ENCODE results near the gene APOA1. TPM values are rescaled to one million over a fixed set of nuclear protein-coding genes. Genes with fewer than 3 reads are reported as not detected.

APOA1 gene
- total RNA-seq, 2 donors from 2014 or later = 1.2 TPM; not detected in 1

- peak overlapping the region; percentile 86 for H3K4me3 Mint-ChIP-seq
- peaks cover 58% of the 10 kb centered on the region for H3K4me1 Mint-ChIP-seq
- ATAC-seq (no peak), DNase-seq (no peak)
- no peaks in the 10 kb centered on the region for H3K27me3 Mint-ChIP-seq
- H3K27ac Mint-ChIP-seq = peak overlapping the region; percentile 95
- H3K36me3 Mint-ChIP-seq (ENCODE audit: low read depth) = no peaks in the 10 kb centered on the region
- no peaks in the 10 kb centered on the region for H3K9me3 ChIP-seq (ENCODE audit: control insufficient read depth, low read length, poor library complexity, severe bottlenecking)
Measured at GRCh38 chr11:116852261-116853031, 15.0 kb upstream of the APOA1 start.

- Mint-ChIP-seq H3K27ac (peak overlapping the region; percentile 95), H3K27me3 (no peaks in the 10 kb centered on the region)
Measured at GRCh38 chr11:116851626-116852025, 14.2 kb upstream of the APOA1 start.

GRCh38 chr11:116849486-116849885 is 12.1 kb upstream of the APOA1 start:
- Mint-ChIP-seq H3K36me3 (ENCODE audit: low read depth) (peaks cover 9% of the 10 kb centered on the region), H3K4me1 (peaks cover 45% of the 10 kb centered on the region), H3K27ac (peak overlapping the region; percentile 95), H3K27me3 (no peaks in the 10 kb centered on the region), H3K4me3 (peak overlapping the region; percentile 19)
- DNase-seq (no peak), ATAC-seq (no peak)
- no peaks in the 10 kb centered on the region for H3K9me3 ChIP-seq (ENCODE audit: control insufficient read depth, low read length, poor library complexity, severe bottlenecking)

More at GRCh38 chr11:116851626-116852025, 14.2 kb upstream of the APOA1 start:
- no peak for ATAC-seq
- H3K4me3 Mint-ChIP-seq = peak overlapping the region; percentile 86
- H3K9me3 ChIP-seq (ENCODE audit: control insufficient read depth, low read length, poor library complexity, severe bottlenecking) = no peaks in the 10 kb centered on the region
- peaks cover 59% of the 10 kb centered on the region for H3K4me1 Mint-ChIP-seq
- peak in 1 of 3 donors; percentile 29 for DNase-seq
- H3K36me3 Mint-ChIP-seq (ENCODE audit: low read depth) = no peaks in the 10 kb centered on the region

GRCh38 chr11:116849060-116849459 is 11.6 kb upstream of the APOA1 start:
- peaks cover 43% of the 10 kb centered on the region for H3K4me1 Mint-ChIP-seq
- peaks cover 9% of the 10 kb centered on the region for H3K36me3 Mint-ChIP-seq (ENCODE audit: low read depth)
- no peaks in the 10 kb centered on the region for H3K9me3 ChIP-seq (ENCODE audit: control insufficient read depth, low read length, poor library complexity, severe bottlenecking)
- DNase-seq (no peak), ATAC-seq (no peak)
- H3K4me3 Mint-ChIP-seq = no peak overlapping the region
- H3K27ac Mint-ChIP-seq = peak overlapping the region; percentile 95
- H3K27me3 Mint-ChIP-seq = no peaks in the 10 kb centered on the region

- no peaks in the 10 kb centered on the region for H3K27me3 Mint-ChIP-seq
- peaks cover 9% of the 10 kb centered on the region for H3K36me3 Mint-ChIP-seq (ENCODE audit: low read depth)
- H3K4me1 Mint-ChIP-seq = peaks cover 33% of the 10 kb centered on the region
- H3K4me3 Mint-ChIP-seq = no peak overlapping the region
- ATAC-seq (no peak), DNase-seq (no peak)
- no peaks in the 10 kb centered on the region for H3K9me3 ChIP-seq (ENCODE audit: control insufficient read depth, low read length, poor library complexity, severe bottlenecking)
- H3K27ac Mint-ChIP-seq = no peak overlapping the region
Measured at GRCh38 chr11:116847612-116848011, 10.2 kb upstream of the APOA1 start.

- no peak overlapping the region for H3K4me3 Mint-ChIP-seq
- no peak overlapping the region for H3K27ac Mint-ChIP-seq
- DNase-seq = no peak
- peaks cover 9% of the 10 kb centered on the region for H3K36me3 Mint-ChIP-seq (ENCODE audit: low read depth)
- no peaks in the 10 kb centered on the region for H3K9me3 ChIP-seq (ENCODE audit: control insufficient read depth, low read length, poor library complexity, severe bottlenecking)
- H3K4me1 Mint-ChIP-seq = peaks cover 11% of the 10 kb centered on the region
- ATAC-seq = no peak
- no peaks in the 10 kb centered on the region for H3K27me3 Mint-ChIP-seq
Measured at GRCh38 chr11:116844722-116845121, 7.3 kb upstream of the APOA1 start.

GRCh38 chr11:116843661-116844060 is 6.2 kb upstream of the APOA1 start:
- Mint-ChIP-seq H3K36me3 (ENCODE audit: low read depth) (peaks cover 9% of the 10 kb centered on the region), H3K27me3 (no peaks in the 10 kb centered on the region), H3K4me3 (no peak overlapping the region), H3K27ac (no peak overlapping the region), H3K4me1 (peaks cover 7% of the 10 kb centered on the region)
- ATAC-seq (no peak), DNase-seq (no peak)
- no peaks in the 10 kb centered on the region for H3K9me3 ChIP-seq (ENCODE audit: control insufficient read depth, low read length, poor library complexity, severe bottlenecking)

GRCh38 chr11:116842909-116843308 is 5.5 kb upstream of the APOA1 start:
- Mint-ChIP-seq H3K27me3 (no peaks in the 10 kb centered on the region), H3K4me1 (peaks cover 7% of the 10 kb centered on the region), H3K36me3 (ENCODE audit: low read depth) (peaks cover 9% of the 10 kb centered on the region), H3K27ac (no peak overlapping the region), H3K4me3 (no peak overlapping the region)
- ATAC-seq = no peak
- no peaks in the 10 kb centered on the region for H3K9me3 ChIP-seq (ENCODE audit: control insufficient read depth, low read length, poor library complexity, severe bottlenecking)
- DNase-seq = no peak

- Mint-ChIP-seq H3K27me3 (no peaks in the 10 kb centered on the region), H3K4me3 (no peak overlapping the region), H3K4me1 (peaks cover 4% of the 10 kb centered on the region), H3K27ac (no peak overlapping the region), H3K36me3 (ENCODE audit: low read depth) (peaks cover 9% of the 10 kb centered on the region)
- DNase-seq (no peak), ATAC-seq (no peak)
- H3K9me3 ChIP-seq (ENCODE audit: control insufficient read depth, low read length, poor library complexity, severe bottlenecking) = no peaks in the 10 kb centered on the region
Measured at GRCh38 chr11:116842117-116842516, 4.7 kb upstream of the APOA1 start.

- Mint-ChIP-seq H3K27me3 (no peaks in the 10 kb centered on the region), H3K36me3 (ENCODE audit: low read depth) (peaks cover 4% of the 10 kb centered on the region), H3K4me3 (no peak overlapping the region), H3K4me1 (peaks cover 6% of the 10 kb centered on the region), H3K27ac (no peak overlapping the region)
- no peak for ATAC-seq
- no peak for DNase-seq
- no peaks in the 10 kb centered on the region for H3K9me3 ChIP-seq (ENCODE audit: control insufficient read depth, low read length, poor library complexity, severe bottlenecking)
Measured at GRCh38 chr11:116840746-116841296, 3.4 kb upstream of the APOA1 start.

- Mint-ChIP-seq H3K27me3 (no peaks in the 10 kb centered on the region), H3K27ac (no peak overlapping the region), H3K4me1 (peaks cover 6% of the 10 kb centered on the region), H3K36me3 (ENCODE audit: low read depth) (peaks cover 4% of the 10 kb centered on the region), H3K4me3 (no peak overlapping the region)
- H3K9me3 ChIP-seq (ENCODE audit: control insufficient read depth, low read length, poor library complexity, severe bottlenecking) = no peaks in the 10 kb centered on the region
- ATAC-seq (no peak), DNase-seq (no peak)
Measured at GRCh38 chr11:116840224-116840745, 2.9 kb upstream of the APOA1 start.

GRCh38 chr11:116838321-116839084 is 1.1 kb upstream of the APOA1 start:
- H3K27me3 Mint-ChIP-seq = no peaks in the 10 kb centered on the region
- no peak overlapping the region for H3K27ac Mint-ChIP-seq
- DNase-seq (no peak), ATAC-seq (no peak)
- H3K4me3 Mint-ChIP-seq = no peak overlapping the region
- H3K4me1 Mint-ChIP-seq = peaks cover 11% of the 10 kb centered on the region
- H3K9me3 ChIP-seq (ENCODE audit: control insufficient read depth, low read length, poor library complexity, severe bottlenecking) = no peaks in the 10 kb centered on the region
- H3K36me3 Mint-ChIP-seq (ENCODE audit: low read depth) = no peaks in the 10 kb centered on the region

GRCh38 chr11:116836632-116836991 is 810 bp downstream of the APOA1 start:
- no peaks in the 10 kb centered on the region for H3K9me3 ChIP-seq (ENCODE audit: control insufficient read depth, low read length, poor library complexity, severe bottlenecking)
- no peak overlapping the region for H3K27ac Mint-ChIP-seq
- H3K4me1 Mint-ChIP-seq = peaks cover 8% of the 10 kb centered on the region
- no peaks in the 10 kb centered on the region for H3K36me3 Mint-ChIP-seq (ENCODE audit: low read depth)
- no peak for ATAC-seq
- peak overlapping the region; percentile 80 for H3K4me3 Mint-ChIP-seq
- H3K27me3 Mint-ChIP-seq = no peaks in the 10 kb centered on the region
- DNase-seq = no peak

All from T-helper 17 cell (primary cell).